Measurements from ENCODE around the gene LAX1.

Gene LAX1

GRCh38 chr1:203797216-203797615 lies 32.2 kb downstream of the LAX1 start:
- H3K27ac ChIP-seq (ENCODE audit: low read depth, low read length), result no peak overlapping the region
- no peaks in the 10 kb centered on the region for H3K9me2 ChIP-seq (replicated peaks; ENCODE audit: control insufficient read depth, low read length)
- H3K27me3 ChIP-seq (ENCODE audit: control insufficient read depth, low read length), result no peaks in the 10 kb centered on the region
- H3K36me3 ChIP-seq (ENCODE audit: control insufficient read depth, low read length), result peaks cover 60% of the 10 kb centered on the region
- H3K9me3 ChIP-seq (ENCODE audit: control insufficient read depth, insufficient read depth, low read length), result no peaks in the 10 kb centered on the region
- H4K20me1 ChIP-seq (ENCODE audit: control insufficient read depth, insufficient read depth, low read depth, low read length), result peaks cover 28% of the 10 kb centered on the region
- H3K4me1 ChIP-seq (ENCODE audit: control insufficient read depth, low read length), result peaks cover 41% of the 10 kb centered on the region
- H3K4me2 ChIP-seq (ENCODE audit: low read length), result peak overlapping the region; percentile 79
- peak overlapping the region; percentile 98 for H3K4me3 ChIP-seq (ENCODE audit: low read length)
- no peaks in the 10 kb centered on the region for H3F3A ChIP-seq (ENCODE audit: control insufficient read depth, insufficient read depth)
- TF ChIP-seq EZH2phosphoT487 (IDR thresholded peaks at IDR 0.05; ENCODE audit: borderline replicate concordance, low read length) (no peak), CTCF (IDR thresholded peaks at IDR 0.05; ENCODE audit: low read depth, low read length, poor library complexity, severe bottlenecking) (no peak)
- H3K79me2 ChIP-seq (ENCODE audit: control insufficient read depth, low read length), result peaks cover 68% of the 10 kb centered on the region

GRCh38 chr1:203797948-203798655 lies 33.1 kb downstream of the LAX1 start:
- peaks cover 66% of the 10 kb centered on the region for H3K36me3 ChIP-seq (ENCODE audit: control insufficient read depth, low read length)
- H3F3A ChIP-seq (ENCODE audit: control insufficient read depth, insufficient read depth), result no peaks in the 10 kb centered on the region
- H3K4me2 ChIP-seq (ENCODE audit: low read length), result peak overlapping the region; percentile 79; the same call in 1 of the 2 replicates
- no peak overlapping the region for H3K27ac ChIP-seq (ENCODE audit: low read depth, low read length)
- H3K9me2 ChIP-seq (replicated peaks; ENCODE audit: control insufficient read depth, low read length), result no peaks in the 10 kb centered on the region
- H3K4me3 ChIP-seq (ENCODE audit: low read length), result no peak overlapping the region
- H3K79me2 ChIP-seq (ENCODE audit: control insufficient read depth, low read length), result peaks cover 75% of the 10 kb centered on the region
- TF ChIP-seq CTCF (IDR thresholded peaks at IDR 0.05; ENCODE audit: low read depth, low read length, poor library complexity, severe bottlenecking) (no peak), EZH2phosphoT487 (IDR thresholded peaks at IDR 0.05; ENCODE audit: borderline replicate concordance, low read length) (no peak)
- H3K27me3 ChIP-seq (ENCODE audit: control insufficient read depth, low read length), result no peaks in the 10 kb centered on the region
- peaks cover 41% of the 10 kb centered on the region for H3K4me1 ChIP-seq (ENCODE audit: control insufficient read depth, low read length)
- peaks cover 28% of the 10 kb centered on the region for H4K20me1 ChIP-seq (ENCODE audit: control insufficient read depth, insufficient read depth, low read depth, low read length)
- H3K9me3 ChIP-seq (ENCODE audit: control insufficient read depth, insufficient read depth, low read length), result no peaks in the 10 kb centered on the region

- TF ChIP-seq EZH2phosphoT487 (IDR thresholded peaks at IDR 0.05; ENCODE audit: borderline replicate concordance, low read length) (no peak), CTCF (IDR thresholded peaks at IDR 0.05; ENCODE audit: low read depth, low read length, poor library complexity, severe bottlenecking) (no peak)
- Histone ChIP-seq H3K9me2 (replicated peaks; ENCODE audit: control insufficient read depth, low read length) (no peaks in the 10 kb centered on the region), H3K4me3 (ENCODE audit: low read length) (no peak overlapping the region), H4K20me1 (ENCODE audit: control insufficient read depth, insufficient read depth, low read depth, low read length) (peaks cover 28% of the 10 kb centered on the region), H3K9me3 (ENCODE audit: control insufficient read depth, insufficient read depth, low read length) (no peaks in the 10 kb centered on the region), H3K79me2 (ENCODE audit: control insufficient read depth, low read length) (peaks cover 85% of the 10 kb centered on the region), H3F3A (ENCODE audit: control insufficient read depth, insufficient read depth) (no peaks in the 10 kb centered on the region), H3K27me3 (ENCODE audit: control insufficient read depth, low read length) (no peaks in the 10 kb centered on the region), H3K27ac (ENCODE audit: low read depth, low read length) (no peak overlapping the region), H3K36me3 (ENCODE audit: control insufficient read depth, low read length) (peaks cover 74% of the 10 kb centered on the region), H3K4me1 (ENCODE audit: control insufficient read depth, low read length) (peaks cover 41% of the 10 kb centered on the region), H3K4me2 (ENCODE audit: low read length) (no peak overlapping the region)
These were observed 34.2 kb downstream of the LAX1 start for GRCh38 chr1:203799157-203799556.

All from DOHH2 (cell line).